HEK293 (cell line): ENCODE results near the gene YOD1.

Source experiments
- CTCF ChIA-PET: fragments of 350-600 bp; formaldehyde crosslinking; extraction: SDS; loops from one replicate; lab custom pipeline; 2021; ENCODE audit warnings: antibody characterized with exemption; lab: Yijun Ruan, JAX
- POLR2A ChIA-PET: fragments of 300-600 bp; formaldehyde crosslinking; extraction: SDS; loops from one replicate; lab custom pipeline; 2020; ENCODE audit warnings: antibody characterized with exemption, inconsistent platforms; lab: Yijun Ruan, JAX
- H3K27ac ChIP-seq: fragments of 200-500 bp; sonication (Bioruptor generic); 2 replicates; pipeline ENCODE4 v1.5.1; 2014; ENCODE audit warnings: low read depth, low read length, control low read depth, inconsistent platforms; ENCODE audit errors: extremely low read depth
- H3K36me3 ChIP-seq, 2 experiments: fragments of 200-500 bp in 1 of 2; sonication (Bioruptor generic) in 1 of 2; 1 replicate in 1 of 2; 2 replicates in 1 of 2; pipeline ENCODE4 v1.5.1; 2014 to 2017; ENCODE audit warnings: inconsistent platforms in 2 of 2, low read length in 2 of 2; ENCODE audit not compliant: control insufficient read depth in 2 of 2, insufficient read depth in 1 of 2
- H3K4me1 ChIP-seq: fragments of 200-500 bp; sonication (Bioruptor generic); 2 replicates; pipeline ENCODE4 v1.5.1; 2014; ENCODE audit warnings: mild to moderate bottlenecking, low read length, inconsistent platforms; ENCODE audit not compliant: control insufficient read depth, insufficient read depth
- H3K4me3 ChIP-seq: 2 replicates; pipeline ENCODE4 v1.5.1; 2011; ENCODE audit warnings: low read depth, mild to moderate bottlenecking, control low read depth, low read length, moderate library complexity
- H3K9me3 ChIP-seq: fragments of 200-500 bp; sonication (Bioruptor generic); 2 replicates; pipeline ENCODE4 v1.5.1; 2014; ENCODE audit warnings: low read depth, low read length, inconsistent platforms; ENCODE audit not compliant: control insufficient read depth, insufficient read depth
- HOXC10 ChIP-seq: sonication (generic); formaldehyde crosslinking; IDR thresholded peaks from 2 replicates; pipeline ENCODE4 v1.8.1; 2023; ENCODE audit warnings: mild to moderate bottlenecking, missing genetic modification reagents
- KLF9 ChIP-seq: fragments of 450-650 bp; formaldehyde crosslinking; IDR thresholded peaks from 2 replicates; pipeline ENCODE4 v1.5.1; 2016; ENCODE audit warnings: missing biosample characterization, missing genetic modification characterization, low read depth
- OSR2 ChIP-seq: fragments of 450-650 bp; formaldehyde crosslinking; IDR thresholded peaks from 2 replicates; pipeline ENCODE4 v1.5.1; 2016; ENCODE audit warnings: missing biosample characterization, missing genetic modification characterization
- SALL2 ChIP-seq: fragments of 450-650 bp; formaldehyde crosslinking; IDR thresholded peaks from 2 replicates; pipeline ENCODE4 v1.5.0; 2017; ENCODE audit warnings: missing biosample characterization, mild to moderate bottlenecking, missing genetic modification characterization, borderline replicate concordance
- SETDB1 ChIP-seq: IDR thresholded peaks from one replicate; pipeline ENCODE4 v1.6.1; 2017; ENCODE audit warnings: mild to moderate bottlenecking, low read length, moderate library complexity, mixed read lengths; ENCODE audit not compliant: insufficient read length
- ZBTB17 ChIP-seq: fragments of 450-650 bp; formaldehyde crosslinking; IDR thresholded peaks from 2 replicates; pipeline ENCODE4 v1.5.1; 2016; ENCODE audit warnings: missing biosample characterization, missing genetic modification characterization
- ZBTB48 ChIP-seq: fragments of 450-650 bp; formaldehyde crosslinking; IDR thresholded peaks from 2 replicates; pipeline ENCODE4 v1.5.1; 2016; ENCODE audit warnings: missing biosample characterization, missing genetic modification characterization
- ZNF138 ChIP-seq: fragments of 450-650 bp; formaldehyde crosslinking; IDR thresholded peaks from 2 replicates; pipeline ENCODE4 v1.5.1; 2016; ENCODE audit warnings: missing biosample characterization, missing genetic modification characterization, borderline replicate concordance
- ZNF146 ChIP-seq: fragments of 450-650 bp; formaldehyde crosslinking; IDR thresholded peaks from 2 replicates; pipeline ENCODE4 v1.5.1; 2016; ENCODE audit warnings: missing biosample characterization, missing genetic modification characterization
- ZNF16 ChIP-seq: fragments of 450-650 bp; formaldehyde crosslinking; IDR thresholded peaks from 2 replicates; pipeline ENCODE4 v1.5.1; 2016; ENCODE audit warnings: low read depth, missing biosample characterization, missing genetic modification characterization
- ZNF174 ChIP-seq: fragments of 450-650 bp; formaldehyde crosslinking; IDR thresholded peaks from 2 replicates; pipeline ENCODE4 v1.5.0; 2017; ENCODE audit warnings: missing biosample characterization, mild to moderate bottlenecking, missing genetic modification characterization
- ZNF202 ChIP-seq: fragments of 450-650 bp; formaldehyde crosslinking; IDR thresholded peaks from 2 replicates; pipeline ENCODE4 v1.5.1; 2016; ENCODE audit warnings: missing biosample characterization, missing genetic modification characterization, borderline replicate concordance
- ZNF223 ChIP-seq: fragments of 450-650 bp; formaldehyde crosslinking; IDR thresholded peaks from 2 replicates; pipeline ENCODE4 v1.5.1; 2016; ENCODE audit warnings: missing biosample characterization, missing genetic modification characterization
- ZNF501 ChIP-seq: fragments of 450-650 bp; formaldehyde crosslinking; IDR thresholded peaks from 2 replicates; pipeline ENCODE4 v1.5.1; 2016; ENCODE audit warnings: missing biosample characterization, missing genetic modification characterization
- ZNF548 ChIP-seq: fragments of 450-650 bp; formaldehyde crosslinking; IDR thresholded peaks from 2 replicates; pipeline ENCODE4 v1.5.1; 2016; ENCODE audit warnings: missing biosample characterization, missing genetic modification characterization
- ZNF626 ChIP-seq: fragments of 450-650 bp; sonication (Bioruptor Pico); formaldehyde crosslinking; IDR thresholded peaks from 2 replicates; pipeline ENCODE4 v1.5.1; 2018; ENCODE audit warnings: missing biosample characterization, missing genetic modification characterization, inconsistent platforms
- ZNF660 ChIP-seq: fragments of 450-650 bp; IDR thresholded peaks from 2 replicates; pipeline ENCODE4 v1.5.1; 2018; ENCODE audit warnings: missing biosample characterization, mild to moderate bottlenecking, missing genetic modification characterization
- ZNF707 ChIP-seq: fragments of 450-650 bp; formaldehyde crosslinking; IDR thresholded peaks from 2 replicates; pipeline ENCODE4 v1.5.1; 2016; ENCODE audit warnings: missing biosample characterization, missing genetic modification characterization
- ZXDB ChIP-seq: fragments of 450-650 bp; formaldehyde crosslinking; IDR thresholded peaks from 2 replicates; pipeline ENCODE4 v1.5.1; 2016; ENCODE audit warnings: missing biosample characterization, missing genetic modification characterization
- TF ChIP-seq, protein P1 (sequence below): fragments of 450-650 bp; formaldehyde crosslinking; IDR thresholded peaks from 2 replicates; pipeline ENCODE4 v1.5.1; 2016; ENCODE audit warnings: missing biosample characterization, missing genetic modification characterization
- TF ChIP-seq, protein P2 (sequence below): fragments of 450-650 bp; formaldehyde crosslinking; IDR thresholded peaks from 2 replicates; pipeline ENCODE4 v1.5.1; 2016; ENCODE audit warnings: missing biosample characterization, missing genetic modification characterization, borderline replicate concordance
- TF ChIP-seq, protein P3 (sequence below): fragments of 450-650 bp; formaldehyde crosslinking; IDR thresholded peaks from 2 replicates; pipeline ENCODE4 v1.5.1; 2017; ENCODE audit warnings: missing biosample characterization, mild to moderate bottlenecking, missing genetic modification characterization, moderate library complexity

YOD1 gene

DNA sequence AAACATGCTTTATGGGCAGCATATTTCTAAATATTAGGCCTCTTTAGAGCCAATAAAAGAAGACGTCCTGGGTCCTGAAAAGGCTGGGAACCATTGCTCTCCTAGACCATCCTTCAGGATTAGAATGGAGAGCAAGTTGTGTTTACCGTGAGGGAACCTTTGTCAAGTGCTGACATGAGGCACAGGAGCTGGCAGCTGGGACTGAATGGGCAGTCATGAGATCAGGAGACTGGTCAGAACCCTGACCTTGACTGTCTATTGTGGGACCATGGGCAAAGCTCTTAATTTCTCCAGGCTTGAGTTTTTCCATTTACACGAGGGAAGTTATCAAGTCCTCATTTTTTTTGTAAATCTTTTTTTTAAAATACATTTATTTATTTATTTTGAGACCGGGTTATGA lies 7.2 kb upstream of the YOD1 start:
- Histone ChIP-seq H3K4me3 (no peak overlapping the region), H3K4me1 (no peaks in the 10 kb centered on the region), H3K27ac (no peak overlapping the region), H3K36me3 (peaks cover 0 to 19% of the 10 kb centered on the region in 2 experiments; a peak in 1 of 3 replicates), H3K9me3 (no peaks in the 10 kb centered on the region)
- CTCF ChIA-PET, result interaction anchor here (0.9 kb wide), 1 partner anchor 53 kb away, joined by 3 read pairs; no protein-coding TSS in a partner anchor
- POLR2A ChIA-PET, result no interaction called here
- TF ChIP-seq ZNF138 (no peak), ZNF16 (tag by site-specific recombination) (no peak), ZNF707 (tag by site-specific recombination) (no peak), ZNF174 (tag by site-specific recombination) (no peak), ZNF626 (no peak), ZNF223 (tag by site-specific recombination) (no peak), ZNF202 (tag by site-specific recombination) (no peak), ZNF501 (no peak), ZNF146 (tag by site-specific recombination) (no peak)
- TF ChIP-seq, protein P1, sequence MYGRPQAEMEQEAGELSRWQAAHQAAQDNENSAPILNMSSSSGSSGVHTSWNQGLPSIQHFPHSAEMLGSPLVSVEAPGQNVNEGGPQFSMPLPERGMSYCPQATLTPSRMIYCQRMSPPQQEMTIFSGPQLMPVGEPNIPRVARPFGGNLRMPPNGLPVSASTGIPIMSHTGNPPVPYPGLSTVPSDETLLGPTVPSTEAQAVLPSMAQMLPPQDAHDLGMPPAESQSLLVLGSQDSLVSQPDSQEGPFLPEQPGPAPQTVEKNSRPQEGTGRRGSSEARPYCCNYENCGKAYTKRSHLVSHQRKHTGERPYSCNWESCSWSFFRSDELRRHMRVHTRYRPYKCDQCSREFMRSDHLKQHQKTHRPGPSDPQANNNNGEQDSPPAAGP (tag by site-specific recombination), result no peak
- TF ChIP-seq, protein P2, sequence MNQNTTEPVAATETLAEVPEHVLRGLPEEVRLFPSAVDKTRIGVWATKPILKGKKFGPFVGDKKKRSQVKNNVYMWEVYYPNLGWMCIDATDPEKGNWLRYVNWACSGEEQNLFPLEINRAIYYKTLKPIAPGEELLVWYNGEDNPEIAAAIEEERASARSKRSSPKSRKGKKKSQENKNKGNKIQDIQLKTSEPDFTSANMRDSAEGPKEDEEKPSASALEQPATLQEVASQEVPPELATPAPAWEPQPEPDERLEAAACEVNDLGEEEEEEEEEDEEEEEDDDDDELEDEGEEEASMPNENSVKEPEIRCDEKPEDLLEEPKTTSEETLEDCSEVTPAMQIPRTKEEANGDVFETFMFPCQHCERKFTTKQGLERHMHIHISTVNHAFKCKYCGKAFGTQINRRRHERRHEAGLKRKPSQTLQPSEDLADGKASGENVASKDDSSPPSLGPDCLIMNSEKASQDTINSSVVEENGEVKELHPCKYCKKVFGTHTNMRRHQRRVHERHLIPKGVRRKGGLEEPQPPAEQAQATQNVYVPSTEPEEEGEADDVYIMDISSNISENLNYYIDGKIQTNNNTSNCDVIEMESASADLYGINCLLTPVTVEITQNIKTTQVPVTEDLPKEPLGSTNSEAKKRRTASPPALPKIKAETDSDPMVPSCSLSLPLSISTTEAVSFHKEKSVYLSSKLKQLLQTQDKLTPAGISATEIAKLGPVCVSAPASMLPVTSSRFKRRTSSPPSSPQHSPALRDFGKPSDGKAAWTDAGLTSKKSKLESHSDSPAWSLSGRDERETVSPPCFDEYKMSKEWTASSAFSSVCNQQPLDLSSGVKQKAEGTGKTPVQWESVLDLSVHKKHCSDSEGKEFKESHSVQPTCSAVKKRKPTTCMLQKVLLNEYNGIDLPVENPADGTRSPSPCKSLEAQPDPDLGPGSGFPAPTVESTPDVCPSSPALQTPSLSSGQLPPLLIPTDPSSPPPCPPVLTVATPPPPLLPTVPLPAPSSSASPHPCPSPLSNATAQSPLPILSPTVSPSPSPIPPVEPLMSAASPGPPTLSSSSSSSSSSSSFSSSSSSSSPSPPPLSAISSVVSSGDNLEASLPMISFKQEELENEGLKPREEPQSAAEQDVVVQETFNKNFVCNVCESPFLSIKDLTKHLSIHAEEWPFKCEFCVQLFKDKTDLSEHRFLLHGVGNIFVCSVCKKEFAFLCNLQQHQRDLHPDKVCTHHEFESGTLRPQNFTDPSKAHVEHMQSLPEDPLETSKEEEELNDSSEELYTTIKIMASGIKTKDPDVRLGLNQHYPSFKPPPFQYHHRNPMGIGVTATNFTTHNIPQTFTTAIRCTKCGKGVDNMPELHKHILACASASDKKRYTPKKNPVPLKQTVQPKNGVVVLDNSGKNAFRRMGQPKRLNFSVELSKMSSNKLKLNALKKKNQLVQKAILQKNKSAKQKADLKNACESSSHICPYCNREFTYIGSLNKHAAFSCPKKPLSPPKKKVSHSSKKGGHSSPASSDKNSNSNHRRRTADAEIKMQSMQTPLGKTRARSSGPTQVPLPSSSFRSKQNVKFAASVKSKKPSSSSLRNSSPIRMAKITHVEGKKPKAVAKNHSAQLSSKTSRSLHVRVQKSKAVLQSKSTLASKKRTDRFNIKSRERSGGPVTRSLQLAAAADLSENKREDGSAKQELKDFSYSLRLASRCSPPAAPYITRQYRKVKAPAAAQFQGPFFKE (tag by site-specific recombination), result no peak

DNA sequence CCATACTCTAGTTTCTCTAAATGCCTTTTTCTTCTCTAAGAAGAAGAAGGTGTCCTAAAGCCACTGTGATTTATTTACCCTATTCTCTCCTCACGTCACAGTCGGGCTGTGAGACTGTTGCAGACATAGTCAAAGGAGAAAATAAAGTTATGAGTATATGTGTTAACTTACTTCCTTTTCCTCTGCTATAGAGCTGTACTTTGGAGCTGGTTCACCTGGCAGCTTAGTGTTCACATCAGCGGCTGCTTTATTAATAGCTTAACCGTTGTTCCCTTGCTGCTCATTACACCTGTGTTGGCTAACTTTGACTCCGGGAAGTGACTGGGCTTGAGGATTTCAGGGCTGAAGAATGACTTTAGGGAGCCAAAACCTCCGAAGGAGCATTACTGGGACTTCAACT lies 5.7 kb upstream of the YOD1 start:
- CTCF ChIA-PET, result interaction anchor here (0.7 to 1.0 kb wide), 2 partner anchors 26 to 331 kb away, joined by 4 read pairs; no protein-coding TSS in a partner anchor
- H3K9me3 ChIP-seq, result no peaks in the 10 kb centered on the region
- no peaks in the 10 kb centered on the region for H3K4me1 ChIP-seq
- TF ChIP-seq, protein P3, sequence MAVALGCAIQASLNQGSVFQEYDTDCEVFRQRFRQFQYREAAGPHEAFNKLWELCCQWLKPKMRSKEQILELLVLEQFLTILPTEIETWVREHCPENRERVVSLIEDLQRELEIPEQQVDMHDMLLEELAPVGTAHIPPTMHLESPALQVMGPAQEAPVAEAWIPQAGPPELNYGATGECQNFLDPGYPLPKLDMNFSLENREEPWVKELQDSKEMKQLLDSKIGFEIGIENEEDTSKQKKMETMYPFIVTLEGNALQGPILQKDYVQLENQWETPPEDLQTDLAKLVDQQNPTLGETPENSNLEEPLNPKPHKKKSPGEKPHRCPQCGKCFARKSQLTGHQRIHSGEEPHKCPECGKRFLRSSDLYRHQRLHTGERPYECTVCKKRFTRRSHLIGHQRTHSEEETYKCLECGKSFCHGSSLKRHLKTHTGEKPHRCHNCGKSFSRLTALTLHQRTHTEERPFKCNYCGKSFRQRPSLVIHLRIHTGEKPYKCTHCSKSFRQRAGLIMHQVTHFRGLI, result no peak
- TF ChIP-seq ZBTB48 (no peak), ZXDB (tag by site-specific recombination) (no peak), ZNF660 (tag by site-specific recombination) (no peak), OSR2 (tag by site-specific recombination) (no peak), SETDB1 (no peak), ZBTB17 (tag by site-specific recombination) (no peak), HOXC10 (CRISPR knock-in tag) (no peak), ZNF548 (no peak), ZNF501 (no peak), ZNF174 (tag by site-specific recombination) (no peak), SALL2 (tag by site-specific recombination) (no peak), KLF9 (tag by site-specific recombination) (no peak)
- TF ChIP-seq, all 188 proteins: peak for 0
- Histone ChIP-seq H3K4me3 (no peak overlapping the region), H3K27ac (no peak overlapping the region), H3K36me3 (peaks cover 0 to 3% of the 10 kb centered on the region in 2 experiments; a peak in 1 of 3 replicates)
- POLR2A ChIA-PET, result no interaction called here
